Measurements from ENCODE around the gene SPDYE4.

SPDYE4 gene

GRCh38 chr17:8719291-8720246 is 38.8 kb downstream of the SPDYE4 start:
- H3K4me3 ChIP-seq (ENCODE audit: low read depth, low read length), result no peak overlapping the region
- no peak for DNase-seq (ENCODE audit: low read depth)

GRCh38 chr17:8718001-8718563 is 40.3 kb downstream of the SPDYE4 start:
- H3K4me3 ChIP-seq (ENCODE audit: low read depth, low read length), result no peak overlapping the region
- DNase-seq (ENCODE audit: low read depth), result no peak

- no peak for DNase-seq (ENCODE audit: low read depth)
- H3K4me3 ChIP-seq (ENCODE audit: low read depth, low read length), result no peak overlapping the region
Observed at GRCh38 chr17:8713878-8714277, 44.5 kb downstream of the SPDYE4 start.

- no peak for DNase-seq (ENCODE audit: low read depth)
- no peak overlapping the region for H3K4me3 ChIP-seq (ENCODE audit: low read depth, low read length)
Observed at GRCh38 chr17:8713315-8713714, 45.0 kb downstream of the SPDYE4 start.

GRCh38 chr17:8712698-8713097 is 45.6 kb downstream of the SPDYE4 start:
- H3K4me3 ChIP-seq (ENCODE audit: low read depth, low read length), result no peak overlapping the region

GRCh38 chr17:8711291-8711690 is 47.1 kb downstream of the SPDYE4 start:
- DNase-seq (ENCODE audit: low read depth), result no peak

More at GRCh38 chr17:8712698-8713097, 45.6 kb downstream of the SPDYE4 start:
- no peak for DNase-seq (ENCODE audit: low read depth)

GRCh38 chr17:8710813-8711212 is 47.5 kb downstream of the SPDYE4 start:
- no peak overlapping the region for H3K4me3 ChIP-seq (ENCODE audit: low read depth, low read length)

More at GRCh38 chr17:8711291-8711690, 47.1 kb downstream of the SPDYE4 start:
- no peak overlapping the region for H3K4me3 ChIP-seq (ENCODE audit: low read depth, low read length)

GRCh38 chr17:8709006-8709405 is 49.3 kb downstream of the SPDYE4 start:
- no peak for DNase-seq (ENCODE audit: low read depth)
- H3K4me3 ChIP-seq (ENCODE audit: low read depth, low read length), result no peak overlapping the region

More at GRCh38 chr17:8710813-8711212, 47.5 kb downstream of the SPDYE4 start:
- no peak for DNase-seq (ENCODE audit: low read depth)

- H3K4me3 ChIP-seq (ENCODE audit: low read depth, low read length), result no peak overlapping the region
- no peak for DNase-seq (ENCODE audit: low read depth)
Observed at GRCh38 chr17:8708025-8708461, 50.3 kb downstream of the SPDYE4 start.

- H3K4me3 ChIP-seq (ENCODE audit: low read depth, low read length), result no peak overlapping the region
- no peak for DNase-seq (ENCODE audit: low read depth)
Observed at GRCh38 chr17:8707332-8708024, 50.9 kb downstream of the SPDYE4 start.

GRCh38 chr17:8706431-8706830 is 51.9 kb downstream of the SPDYE4 start:
- no peak for DNase-seq (ENCODE audit: low read depth)
- H3K4me3 ChIP-seq (ENCODE audit: low read depth, low read length), result no peak overlapping the region

GRCh38 chr17:8705427-8705826 is 52.9 kb downstream of the SPDYE4 start:
- no peak overlapping the region for H3K4me3 ChIP-seq (ENCODE audit: low read depth, low read length)
- DNase-seq (ENCODE audit: low read depth), result no peak

GRCh38 chr17:8703001-8703400 is 55.3 kb downstream of the SPDYE4 start:
- no peak for DNase-seq (ENCODE audit: low read depth)
- H3K4me3 ChIP-seq (ENCODE audit: low read depth, low read length), result no peak overlapping the region

GRCh38 chr17:8701754-8702153 is 56.6 kb downstream of the SPDYE4 start:
- DNase-seq (ENCODE audit: low read depth), result no peak
- no peak overlapping the region for H3K4me3 ChIP-seq (ENCODE audit: low read depth, low read length)

- no peak overlapping the region for H3K4me3 ChIP-seq (ENCODE audit: low read depth, low read length)
- DNase-seq (ENCODE audit: low read depth), result no peak
Observed at GRCh38 chr17:8701221-8701620, 57.1 kb downstream of the SPDYE4 start.
